K562 (cell line): ENCODE data around the gene ZFYVE16. TPM values are rescaled to one million over a fixed set of nuclear protein-coding genes. Genes with fewer than 3 reads are reported as not detected.

ENCODE experiments used
- BDP1 ChIP-seq: IDR thresholded peaks from 3 replicates; pipeline ENCODE4 v1.6.1; 2011; ENCODE audit not compliant: insufficient read length, insufficient read depth
- HDAC1 ChIP-seq, 2 experiments: fragments of 450-650 bp; IDR thresholded peaks; 2 replicates each; pipeline ENCODE4 v1.6.1; 2016 to 2017; ENCODE audit warnings: inconsistent platforms in 1 of 2, mild to moderate bottlenecking in 1 of 2, moderate library complexity in 1 of 2
- JUND ChIP-seq, 2 experiments: IDR thresholded peaks; 2 replicates in 1 of 2; 3 replicates in 1 of 2; pipeline ENCODE4 v1.6.1; 2011; ENCODE audit warnings: borderline replicate concordance in 2 of 2, low read depth in 2 of 2, low read length in 2 of 2, improper control_type of control experiment in 1 of 2, missing biosample characterization in 1 of 2, missing genetic modification characterization in 1 of 2, missing genetic modification reagents in 1 of 2
- MYC ChIP-seq, 2 experiments: fragments of 250-450 bp in 1 of 2; sonication (Bioruptor Pico) in 1 of 2; IDR thresholded peaks; 2 replicates each; pipeline versions ENCODE4 v1.5.1 to v1.6.1; 2012 to 2021; ENCODE audit warnings: low read depth in 2 of 2, borderline replicate concordance in 1 of 2, improper control_type of control experiment in 1 of 2, low read length in 1 of 2, mild to moderate bottlenecking in 1 of 2, moderate library complexity in 1 of 2
- NFATC3 ChIP-seq: fragments of 450-650 bp; IDR thresholded peaks from 2 replicates; pipeline ENCODE4 v1.6.1; 2017; ENCODE audit warnings: mild to moderate bottlenecking
- RBBP5 ChIP-seq: fragments of 200-600 bp; sonication (generic); IDR thresholded peaks from 2 replicates; pipeline ENCODE4 v1.6.1; 2012; ENCODE audit warnings: borderline replicate concordance, mild to moderate bottlenecking, low read length, control low read depth, inconsistent platforms; ENCODE audit not compliant: insufficient read depth, poor library complexity, severe bottlenecking
- RBM17 ChIP-seq: fragments of 200-400 bp; formaldehyde crosslinking; IDR thresholded peaks from 2 replicates; pipeline ENCODE4 v1.6.1; 2017; ENCODE audit warnings: low read depth, mild to moderate bottlenecking, low read length, borderline replicate concordance
- ZNF174 ChIP-seq: fragments of 250-450 bp; sonication (Bioruptor Pico); IDR thresholded peaks from 2 replicates; pipeline ENCODE4 v1.4.0; 2020; ENCODE audit warnings: mild to moderate bottlenecking
- polyA plus RNA-seq, 8 experiments: library from polyadenylated mRNA; depleted of rRNA in 4 of 8; stranded (reverse) in 5 of 8; unstranded in 3 of 8; fragments of >200 nt; fragmentation: Nextera tagmentation in 2 of 8; fragmentation: Illumina TruSeq in 1 of 8; extraction: Ambion mirVana in 2 of 8; extraction: Trizol in 1 of 8; gene quantifications; 2 replicates each; pipeline versions ENCODE4 v1.2.1 to v1.2.3, GENCODE V29; 2011 to 2014; ENCODE audit warnings: inconsistent platforms in 1 of 8, missing spikeins in 1 of 8
- total RNA-seq, 7 experiments: library from RNA; depleted of rRNA in 6 of 7; stranded (reverse); fragments of >200 nt in 6 of 7; fragmentation: Illumina TruSeq in 2 of 7; extraction: Trizol in 2 of 7; gene quantifications; 2 replicates each; pipeline versions ENCODE4 v1.2.1 to v1.2.3, GENCODE V29; 2011 to 2021; ENCODE audit warnings: low replicate concordance in 1 of 7
- TF ChIP-seq, protein P1 (sequence below), 2 experiments: fragments of 450-650 bp; formaldehyde crosslinking in 1 of 2; IDR thresholded peaks; 2 replicates each; pipeline versions ENCODE4 v1.4.0 to v1.6.1; 2014 to 2020; ENCODE audit warnings: mild to moderate bottlenecking in 2 of 2, borderline replicate concordance in 1 of 2, low read depth in 1 of 2
- TF ChIP-seq, protein P2 (sequence below): sonication (generic); formaldehyde crosslinking; IDR thresholded peaks from 2 replicates; pipeline ENCODE4 v1.8.1; 2023; ENCODE audit warnings: mild to moderate bottlenecking, missing genetic modification reagents
- TF ChIP-seq, protein P3 (sequence below): fragments of 250-450 bp; sonication (Bioruptor Pico); IDR thresholded peaks from 2 replicates; pipeline ENCODE4 v1.8.0; 2021; ENCODE audit warnings: moderate library complexity, mild to moderate bottlenecking, inconsistent platforms

The ZFYVE16 gene
- total and polyA plus RNA-seq, 9 of the 15 experiments (the other 6 are each of a cell fraction or from before 2014, with no cell fraction given) = 6.0 to 18.9 (median 12.5) TPM

DNA sequence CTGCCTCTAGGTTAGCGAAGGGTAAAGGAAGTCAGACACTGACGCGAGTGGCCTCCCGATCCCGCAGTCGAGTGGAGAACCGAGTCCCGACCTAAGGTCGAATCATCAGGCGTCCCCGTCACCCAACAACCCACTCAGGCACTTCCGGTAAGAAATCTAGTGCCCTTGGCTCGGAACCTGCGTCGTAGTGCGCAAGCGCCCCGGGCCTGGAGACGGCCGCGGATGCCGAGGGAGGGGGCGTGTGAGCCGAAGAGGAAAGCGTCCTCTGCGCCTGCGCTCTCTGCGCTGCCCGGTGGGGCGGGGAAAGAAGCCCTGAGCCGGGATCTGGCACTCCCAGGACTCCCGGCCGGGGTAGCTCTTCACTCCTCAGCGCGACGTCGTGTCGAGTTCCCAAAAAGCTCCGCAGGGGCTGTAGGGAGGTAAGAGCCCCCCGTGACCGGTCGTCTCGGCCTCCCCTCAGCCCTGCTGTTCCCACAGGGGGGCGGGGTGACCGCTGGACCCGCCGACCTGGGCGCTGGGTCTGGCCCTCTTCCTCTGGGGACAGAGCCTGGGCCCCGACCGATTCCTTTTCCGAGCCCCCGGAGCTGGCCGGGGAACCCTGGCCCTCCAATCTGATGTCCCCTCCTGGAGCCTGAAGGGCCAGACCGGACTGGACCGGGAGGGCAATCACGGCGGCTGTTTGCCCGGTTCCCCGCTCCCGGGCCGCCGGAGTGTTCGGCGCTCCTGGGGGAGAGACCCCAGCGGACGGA, at the start of gene ZFYVE16 (continued):
- TF ChIP-seq, protein P1, sequence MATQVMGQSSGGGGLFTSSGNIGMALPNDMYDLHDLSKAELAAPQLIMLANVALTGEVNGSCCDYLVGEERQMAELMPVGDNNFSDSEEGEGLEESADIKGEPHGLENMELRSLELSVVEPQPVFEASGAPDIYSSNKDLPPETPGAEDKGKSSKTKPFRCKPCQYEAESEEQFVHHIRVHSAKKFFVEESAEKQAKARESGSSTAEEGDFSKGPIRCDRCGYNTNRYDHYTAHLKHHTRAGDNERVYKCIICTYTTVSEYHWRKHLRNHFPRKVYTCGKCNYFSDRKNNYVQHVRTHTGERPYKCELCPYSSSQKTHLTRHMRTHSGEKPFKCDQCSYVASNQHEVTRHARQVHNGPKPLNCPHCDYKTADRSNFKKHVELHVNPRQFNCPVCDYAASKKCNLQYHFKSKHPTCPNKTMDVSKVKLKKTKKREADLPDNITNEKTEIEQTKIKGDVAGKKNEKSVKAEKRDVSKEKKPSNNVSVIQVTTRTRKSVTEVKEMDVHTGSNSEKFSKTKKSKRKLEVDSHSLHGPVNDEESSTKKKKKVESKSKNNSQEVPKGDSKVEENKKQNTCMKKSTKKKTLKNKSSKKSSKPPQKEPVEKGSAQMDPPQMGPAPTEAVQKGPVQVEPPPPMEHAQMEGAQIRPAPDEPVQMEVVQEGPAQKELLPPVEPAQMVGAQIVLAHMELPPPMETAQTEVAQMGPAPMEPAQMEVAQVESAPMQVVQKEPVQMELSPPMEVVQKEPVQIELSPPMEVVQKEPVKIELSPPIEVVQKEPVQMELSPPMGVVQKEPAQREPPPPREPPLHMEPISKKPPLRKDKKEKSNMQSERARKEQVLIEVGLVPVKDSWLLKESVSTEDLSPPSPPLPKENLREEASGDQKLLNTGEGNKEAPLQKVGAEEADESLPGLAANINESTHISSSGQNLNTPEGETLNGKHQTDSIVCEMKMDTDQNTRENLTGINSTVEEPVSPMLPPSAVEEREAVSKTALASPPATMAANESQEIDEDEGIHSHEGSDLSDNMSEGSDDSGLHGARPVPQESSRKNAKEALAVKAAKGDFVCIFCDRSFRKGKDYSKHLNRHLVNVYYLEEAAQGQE (IDR thresholded peaks at IDR 0.05; ENCODE audit: borderline replicate concordance) = peak; percentile 54
- TF ChIP-seq, protein P1 (CRISPR knock-in tag; IDR thresholded peaks at IDR 0.05; ENCODE audit: low read depth) = 0 out of 2 replicates have a peak, but pooled peaks have one; percentile 16
- TF ChIP-seq NFATC3 (no peak), JUND (IDR thresholded peaks at IDR 0.05; ENCODE audit: borderline replicate concordance, low read depth, low read length) (0 out of 2 replicates have a peak, but pooled peaks have one; percentile 34), JUND (tag; IDR thresholded peaks at IDR 0.05; ENCODE audit: borderline replicate concordance, low read depth, low read length) (no peak), HDAC1 (IDR thresholded peaks at IDR 0.05) (peak in 1 of 2 experiments; percentile 73; a peak in 2 of 4 replicates), RBM17 (no peak), MYC (IDR thresholded peaks at IDR 0.05; ENCODE audit: low read depth, low read length) (peak; percentile 65), MYC (CRISPR knock-in tag; IDR thresholded peaks at IDR 0.05; ENCODE audit: borderline replicate concordance, low read depth) (no peak), ZNF174 (no peak), RBBP5 (peak; percentile 77), BDP1 (no peak)
- TF ChIP-seq, protein P2, sequence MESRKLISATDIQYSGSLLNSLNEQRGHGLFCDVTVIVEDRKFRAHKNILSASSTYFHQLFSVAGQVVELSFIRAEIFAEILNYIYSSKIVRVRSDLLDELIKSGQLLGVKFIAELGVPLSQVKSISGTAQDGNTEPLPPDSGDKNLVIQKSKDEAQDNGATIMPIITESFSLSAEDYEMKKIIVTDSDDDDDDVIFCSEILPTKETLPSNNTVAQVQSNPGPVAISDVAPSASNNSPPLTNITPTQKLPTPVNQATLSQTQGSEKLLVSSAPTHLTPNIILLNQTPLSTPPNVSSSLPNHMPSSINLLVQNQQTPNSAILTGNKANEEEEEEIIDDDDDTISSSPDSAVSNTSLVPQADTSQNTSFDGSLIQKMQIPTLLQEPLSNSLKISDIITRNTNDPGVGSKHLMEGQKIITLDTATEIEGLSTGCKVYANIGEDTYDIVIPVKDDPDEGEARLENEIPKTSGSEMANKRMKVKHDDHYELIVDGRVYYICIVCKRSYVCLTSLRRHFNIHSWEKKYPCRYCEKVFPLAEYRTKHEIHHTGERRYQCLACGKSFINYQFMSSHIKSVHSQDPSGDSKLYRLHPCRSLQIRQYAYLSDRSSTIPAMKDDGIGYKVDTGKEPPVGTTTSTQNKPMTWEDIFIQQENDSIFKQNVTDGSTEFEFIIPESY (CRISPR knock-in tag) = peak; percentile 11; the same call in 1 of the 2 replicates
- TF ChIP-seq, protein P3, sequence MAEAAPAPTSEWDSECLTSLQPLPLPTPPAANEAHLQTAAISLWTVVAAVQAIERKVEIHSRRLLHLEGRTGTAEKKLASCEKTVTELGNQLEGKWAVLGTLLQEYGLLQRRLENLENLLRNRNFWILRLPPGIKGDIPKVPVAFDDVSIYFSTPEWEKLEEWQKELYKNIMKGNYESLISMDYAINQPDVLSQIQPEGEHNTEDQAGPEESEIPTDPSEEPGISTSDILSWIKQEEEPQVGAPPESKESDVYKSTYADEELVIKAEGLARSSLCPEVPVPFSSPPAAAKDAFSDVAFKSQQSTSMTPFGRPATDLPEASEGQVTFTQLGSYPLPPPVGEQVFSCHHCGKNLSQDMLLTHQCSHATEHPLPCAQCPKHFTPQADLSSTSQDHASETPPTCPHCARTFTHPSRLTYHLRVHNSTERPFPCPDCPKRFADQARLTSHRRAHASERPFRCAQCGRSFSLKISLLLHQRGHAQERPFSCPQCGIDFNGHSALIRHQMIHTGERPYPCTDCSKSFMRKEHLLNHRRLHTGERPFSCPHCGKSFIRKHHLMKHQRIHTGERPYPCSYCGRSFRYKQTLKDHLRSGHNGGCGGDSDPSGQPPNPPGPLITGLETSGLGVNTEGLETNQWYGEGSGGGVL (CRISPR knock-in tag) = no peak
